Ectodermal cell (in vitro differentiated cells): Measurements from ENCODE around the gene VEZT.
A peak's percentile ranks its signal among the peaks of the same experiment; 100 is the strongest.

Source experiments
- H3K27ac ChIP-seq: 2 replicates; pipeline ENCODE4 v1.7.0; 2013; ENCODE audit warnings: mild to moderate bottlenecking, low read depth, low read length; ENCODE audit not compliant: insufficient read depth, poor library complexity, severe bottlenecking
- H3K27me3 ChIP-seq: 2 replicates; pipeline ENCODE4 v1.7.0; 2013; ENCODE audit warnings: mild to moderate bottlenecking, low read length; ENCODE audit not compliant: insufficient read depth, control insufficient read depth, poor library complexity, severe bottlenecking
- H3K36me3 ChIP-seq: one replicate; pipeline ENCODE4 v1.7.0; 2013; ENCODE audit warnings: low read length; ENCODE audit not compliant: control insufficient read depth, insufficient read depth
- H3K4me1 ChIP-seq: one replicate; pipeline ENCODE4 v1.7.0; 2013; ENCODE audit warnings: low read length; ENCODE audit not compliant: control insufficient read depth, insufficient read depth
- H3K4me3 ChIP-seq: 2 replicates; pipeline ENCODE4 v1.7.0; 2013; ENCODE audit warnings: low read depth, low read length, control low read depth; ENCODE audit not compliant: insufficient read depth
- H3K9me3 ChIP-seq: 2 replicates; pipeline ENCODE4 v1.7.0; 2013; ENCODE audit warnings: mild to moderate bottlenecking, low read length, moderate library complexity; ENCODE audit not compliant: control insufficient read depth
- WGBS, 2 experiments: methylation state at CpG; one replicate each; pipeline ENCODE4 v1.1.7; 2013; ENCODE audit warnings: missing lambda C conversion rate in 2 of 2; 5-methylcytosine and 5-hydroxymethylcytosine counted together

Gene VEZT

GRCh38 chr12:95198914-95199313 lies 18.7 kb upstream of the VEZT start:
- 88 to 93% methylated on average over 2 to 3 of the region's 4 CpGs for WGBS, 2 experiments
- Histone ChIP-seq H3K27me3 (no peaks in the 10 kb centered on the region), H3K27ac (no peak overlapping the region), H3K4me1 (no peaks in the 10 kb centered on the region), H3K4me3 (no peak overlapping the region), H3K9me3 (no peaks in the 10 kb centered on the region), H3K36me3 (no peaks in the 10 kb centered on the region)

GRCh38 chr12:95200128-95200894 lies 17.3 kb upstream of the VEZT start:
- H3K27me3 ChIP-seq = no peaks in the 10 kb centered on the region
- no peaks in the 10 kb centered on the region for H3K9me3 ChIP-seq
- no peak overlapping the region for H3K27ac ChIP-seq
- peaks cover 8% of the 10 kb centered on the region for H3K4me1 ChIP-seq
- H3K4me3 ChIP-seq = no peak overlapping the region
- WGBS, 2 experiments = 88 to 91% methylated on average over 3 to 4 of the region's 5 CpGs
- no peaks in the 10 kb centered on the region for H3K36me3 ChIP-seq

GRCh38 chr12:95201056-95201670 lies 16.4 kb upstream of the VEZT start:
- no peak overlapping the region for H3K4me3 ChIP-seq
- H3K27me3 ChIP-seq = no peaks in the 10 kb centered on the region
- no peaks in the 10 kb centered on the region for H3K36me3 ChIP-seq
- WGBS, 2 experiments = 85 to 96% methylated on average over 1 to 3 of the region's 4 CpGs
- H3K4me1 ChIP-seq = peaks cover 15% of the 10 kb centered on the region
- no peaks in the 10 kb centered on the region for H3K9me3 ChIP-seq
- H3K27ac ChIP-seq = no peak overlapping the region

GRCh38 chr12:95202691-95203486 lies 14.7 kb upstream of the VEZT start:
- H3K36me3 ChIP-seq = no peaks in the 10 kb centered on the region
- H3K4me1 ChIP-seq = peaks cover 15% of the 10 kb centered on the region
- H3K4me3 ChIP-seq = no peak overlapping the region
- H3K27ac ChIP-seq = no peak overlapping the region
- H3K9me3 ChIP-seq = no peaks in the 10 kb centered on the region
- H3K27me3 ChIP-seq = no peaks in the 10 kb centered on the region
- 87 to 93% methylated on average over 1 to 3 of the region's 3 CpGs for WGBS, 2 experiments

GRCh38 chr12:95203487-95204030 lies 14.0 kb upstream of the VEZT start:
- peaks cover 15% of the 10 kb centered on the region for H3K4me1 ChIP-seq
- H3K4me3 ChIP-seq = no peak overlapping the region
- 100% methylated on average over 1 of the region's 1 CpG; no CpG with 5 or more reads in 1 of the 2 experiments for WGBS, 2 experiments
- no peaks in the 10 kb centered on the region for H3K36me3 ChIP-seq
- no peaks in the 10 kb centered on the region for H3K27me3 ChIP-seq
- H3K27ac ChIP-seq = no peak overlapping the region
- H3K9me3 ChIP-seq = no peaks in the 10 kb centered on the region

- Histone ChIP-seq H3K4me1 (peaks cover 15% of the 10 kb centered on the region), H3K9me3 (no peaks in the 10 kb centered on the region), H3K36me3 (no peaks in the 10 kb centered on the region), H3K27me3 (no peaks in the 10 kb centered on the region), H3K4me3 (no peak overlapping the region), H3K27ac (no peak overlapping the region)
- 60 to 65% methylated on average over 6 to 10 of the region's 11 CpGs for WGBS, 2 experiments
These were observed 13.3 kb upstream of the VEZT start for GRCh38 chr12:95204141-95204866.

- WGBS, 2 experiments = 80 to 89% methylated on average over 2 of the region's 2 CpGs
These were observed 12.5 kb upstream of the VEZT start for GRCh38 chr12:95205016-95205624.

GRCh38 chr12:95205685-95206084 lies 11.9 kb upstream of the VEZT start:
- Histone ChIP-seq H3K27ac (peak overlapping the region; percentile 67), H3K4me1 (peaks cover 15% of the 10 kb centered on the region), H3K27me3 (no peaks in the 10 kb centered on the region), H3K9me3 (no peaks in the 10 kb centered on the region), H3K36me3 (no peaks in the 10 kb centered on the region), H3K4me3 (no peak overlapping the region)
- 11 to 16% methylated on average over 4 of the region's 4 CpGs for WGBS, 2 experiments

More at GRCh38 chr12:95205016-95205624, 12.5 kb upstream of the VEZT start:
- peaks cover 15% of the 10 kb centered on the region for H3K4me1 ChIP-seq
- peak overlapping the region; percentile 67 for H3K27ac ChIP-seq
- H3K36me3 ChIP-seq = no peaks in the 10 kb centered on the region
- H3K27me3 ChIP-seq = no peaks in the 10 kb centered on the region
- H3K9me3 ChIP-seq = no peaks in the 10 kb centered on the region
- H3K4me3 ChIP-seq = no peak overlapping the region

GRCh38 chr12:95206916-95207315 lies 10.7 kb upstream of the VEZT start:
- Histone ChIP-seq H3K27me3 (no peaks in the 10 kb centered on the region), H3K4me1 (peaks cover 15% of the 10 kb centered on the region), H3K4me3 (no peak overlapping the region), H3K9me3 (no peaks in the 10 kb centered on the region), H3K27ac (no peak overlapping the region), H3K36me3 (no peaks in the 10 kb centered on the region)
- 94 to 95% methylated on average over 8 of the region's 8 CpGs for WGBS, 2 experiments
